Endodermal cell (in vitro differentiated cells): Measurements from ENCODE around the gene MB21D2. TPM values are rescaled to one million over a fixed set of nuclear protein-coding genes. Genes with fewer than 3 reads are reported as not detected.
A peak's percentile ranks its signal among the peaks of the same experiment; 100 is the strongest.

Experiments used
- DNase-seq: peaks from one replicate; pipeline ENCODE4 v3.0.0-alpha.2; 2017
- H3K27ac ChIP-seq: 2 replicates; pipeline ENCODE4 v1.5.1; 2013; ENCODE audit warnings: mild to moderate bottlenecking, low read depth, low read length, moderate library complexity
- H3K27me3 ChIP-seq: 2 replicates; pipeline ENCODE4 v1.6.1; 2013; ENCODE audit warnings: mild to moderate bottlenecking, low read length, moderate library complexity; ENCODE audit not compliant: insufficient read depth, control insufficient read depth, poor library complexity, severe bottlenecking
- H3K36me3 ChIP-seq: 2 replicates; pipeline ENCODE4 v1.7.0; 2013; ENCODE audit warnings: mild to moderate bottlenecking, low read length, moderate library complexity; ENCODE audit not compliant: control insufficient read depth, insufficient read depth
- H3K4me1 ChIP-seq: one replicate; pipeline ENCODE4 v1.7.0; 2013; ENCODE audit warnings: low read length; ENCODE audit not compliant: control insufficient read depth, insufficient read depth
- H3K4me3 ChIP-seq: 2 replicates; pipeline ENCODE4 v1.5.1; 2013; ENCODE audit warnings: mild to moderate bottlenecking, low read length, moderate library complexity
- H3K9ac ChIP-seq: 2 replicates; pipeline ENCODE4 v1.6.1; 2013; ENCODE audit warnings: mild to moderate bottlenecking, low read length, moderate library complexity; ENCODE audit not compliant: poor library complexity, severe bottlenecking; ENCODE audit errors: extremely low read depth
- H3K9me3 ChIP-seq: 2 replicates; pipeline ENCODE4 v1.6.1; 2013; ENCODE audit warnings: mild to moderate bottlenecking, low read length, moderate library complexity; ENCODE audit not compliant: control insufficient read depth
- H3K27ac Mint-ChIP-seq: 2 replicates; pipeline ENCODE4 v1.8.0; 2020; ENCODE audit warnings: mixed read lengths
- H3K27me3 Mint-ChIP-seq: 2 replicates; pipeline ENCODE4 v1.8.0; 2021; ENCODE audit warnings: mild to moderate bottlenecking, mixed read lengths; ENCODE audit not compliant: insufficient read depth
- H3K36me3 Mint-ChIP-seq: 2 replicates; pipeline ENCODE4 v1.8.0; 2020; ENCODE audit warnings: low read depth, mixed read lengths
- H3K4me1 Mint-ChIP-seq: 2 replicates; pipeline ENCODE4 v1.8.0; 2020; ENCODE audit warnings: mixed read lengths
- H3K4me3 Mint-ChIP-seq: 2 replicates; pipeline ENCODE4 v1.8.0; 2020; ENCODE audit warnings: mild to moderate bottlenecking, moderate library complexity, mixed read lengths
- H3K9me3 Mint-ChIP-seq: 2 replicates; pipeline ENCODE4 v1.8.0; 2020; ENCODE audit warnings: mild to moderate bottlenecking, mixed read lengths
- CTCF ChIP-seq: fragments of 200-600 bp; sonication (generic); conservative IDR thresholded peaks from 2 replicates; pipeline ENCODE4 v1.5.0; 2021; ENCODE audit warnings: antibody characterized with exemption, mild to moderate bottlenecking
- WGBS, 2 experiments: methylation state at CpG; one replicate each; pipeline versions ENCODE4 v1.1.5 to v1.1.7; 2013; ENCODE audit warnings: missing lambda C conversion rate in 2 of 2, mixed read lengths in 1 of 2; ENCODE audit not compliant: insufficient coverage in 1 of 2, insufficient read length in 1 of 2; 5-methylcytosine and 5-hydroxymethylcytosine counted together
- total RNA-seq, 2 donors: library from RNA; stranded (reverse); fragmentation: NEBNext Ultra II Directional in 1 of 2; extraction: Animal tissue kit (Norgen Biotek cat#: 25700) in 1 of 2; gene quantifications; 2 replicates in 1 of 2; 3 replicates in 1 of 2; pipeline ENCODE4 v1.2.1, GENCODE V29; 2021

The MB21D2 gene
- total RNA-seq, 2 donors from 2014 or later = 5.7 to 6.9 TPM

- peaks cover 21% of the 10 kb centered on the region for H3K27me3 ChIP-seq
- no peaks in the 10 kb centered on the region for H3K36me3 Mint-ChIP-seq
- peaks cover 7% of the 10 kb centered on the region for H3K4me1 ChIP-seq
- H3K27ac Mint-ChIP-seq = peak overlapping the region; percentile 9
- H3K36me3 ChIP-seq = no peaks in the 10 kb centered on the region
- DNase-seq = no peak
- no peak overlapping the region for H3K27ac ChIP-seq
- 90 to 94% methylated on average over 5 of the region's 5 CpGs for WGBS, 2 experiments
- TF ChIP-seq CTCF = no peak
- no peak overlapping the region for H3K9ac ChIP-seq
- peaks cover 29% of the 10 kb centered on the region for H3K4me1 Mint-ChIP-seq
- no peak overlapping the region for H3K4me3 Mint-ChIP-seq
- peaks cover 37% of the 10 kb centered on the region for H3K27me3 Mint-ChIP-seq
- H3K9me3 ChIP-seq = no peaks in the 10 kb centered on the region
- no peaks in the 10 kb centered on the region for H3K9me3 Mint-ChIP-seq
- no peak overlapping the region for H3K4me3 ChIP-seq
Measured at GRCh38 chr3:192888190-192888589, 29.5 kb downstream of the MB21D2 start.

GRCh38 chr3:192887701-192888100, 30.0 kb downstream of the MB21D2 start:
- H3K4me3 ChIP-seq = no peak overlapping the region
- peak overlapping the region; percentile 9 for H3K27ac Mint-ChIP-seq
- H3K9me3 Mint-ChIP-seq = no peaks in the 10 kb centered on the region
- H3K4me1 Mint-ChIP-seq = peaks cover 25% of the 10 kb centered on the region
- no peak overlapping the region for H3K4me3 Mint-ChIP-seq
- WGBS, 2 experiments = 81% methylated on average over 7 of the region's 7 CpGs
- H3K4me1 ChIP-seq = peaks cover 4% of the 10 kb centered on the region
- no peak overlapping the region for H3K27ac ChIP-seq
- H3K36me3 Mint-ChIP-seq = no peaks in the 10 kb centered on the region
- no peaks in the 10 kb centered on the region for H3K36me3 ChIP-seq
- no peaks in the 10 kb centered on the region for H3K9me3 ChIP-seq
- H3K27me3 ChIP-seq = peaks cover 16% of the 10 kb centered on the region
- no peak for TF ChIP-seq CTCF
- no peak overlapping the region for H3K9ac ChIP-seq
- H3K27me3 Mint-ChIP-seq = peaks cover 32% of the 10 kb centered on the region
- peak; percentile 70 for DNase-seq

- Histone ChIP-seq H3K36me3 (no peaks in the 10 kb centered on the region), H3K4me3 (no peak overlapping the region), H3K27ac (no peak overlapping the region), H3K9me3 (no peaks in the 10 kb centered on the region), H3K27me3 (peaks cover 9% of the 10 kb centered on the region), H3K4me1 (peaks cover 4% of the 10 kb centered on the region), H3K9ac (no peak overlapping the region)
- Mint-ChIP-seq H3K9me3 (no peaks in the 10 kb centered on the region), H3K4me1 (peaks cover 25% of the 10 kb centered on the region), H3K4me3 (no peak overlapping the region), H3K27me3 (peaks cover 26% of the 10 kb centered on the region), H3K27ac (no peak overlapping the region), H3K36me3 (no peaks in the 10 kb centered on the region)
- no peak for DNase-seq
- 94 to 98% methylated on average over 4 to 9 of the region's 9 CpGs for WGBS, 2 experiments
- no peak for TF ChIP-seq CTCF
Measured at GRCh38 chr3:192887047-192887446, 30.6 kb downstream of the MB21D2 start.
